ENCODE measurements around the gene KIF19.
A peak's percentile ranks its signal among the peaks of the same experiment; 100 is the strongest.

KIF19 gene

DNA sequence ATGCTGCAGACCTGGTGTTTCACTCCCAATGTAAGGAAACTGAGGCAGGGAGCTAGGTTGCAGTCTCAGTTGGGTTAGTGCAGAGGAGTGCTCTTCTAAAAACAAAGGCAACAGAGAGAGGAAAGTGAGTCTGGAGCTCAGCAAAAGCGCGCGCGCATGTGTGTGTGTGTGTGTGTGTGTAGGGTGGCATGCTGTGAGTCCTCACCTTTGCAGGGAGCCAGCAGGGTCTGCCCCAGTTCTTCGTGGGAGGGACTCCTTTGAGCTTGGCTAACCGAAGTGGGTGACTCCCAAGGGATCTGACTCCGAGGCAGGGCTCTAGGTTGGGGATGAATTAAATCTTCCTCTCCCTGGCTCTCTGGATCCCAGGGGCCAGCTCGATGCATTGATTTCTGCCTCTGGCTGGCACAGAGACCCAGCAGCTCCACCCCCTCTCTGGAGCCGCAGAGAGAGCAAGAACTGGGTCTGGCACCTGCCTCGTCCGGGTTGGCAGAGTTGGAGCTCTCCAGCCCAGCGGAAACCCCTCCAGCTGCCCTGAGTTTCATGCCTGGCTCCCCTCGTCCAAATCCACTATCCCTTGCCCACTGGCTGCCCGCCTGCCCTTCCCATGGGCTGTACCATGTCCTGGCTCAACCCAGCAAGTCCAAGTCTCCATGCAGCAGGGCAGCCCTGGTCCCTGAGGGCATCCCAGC lies 36.9 kb downstream of the KIF19 start:
- no peak for DNase-seq (ENCODE audit: low read depth in 2 of 2)

DNA sequence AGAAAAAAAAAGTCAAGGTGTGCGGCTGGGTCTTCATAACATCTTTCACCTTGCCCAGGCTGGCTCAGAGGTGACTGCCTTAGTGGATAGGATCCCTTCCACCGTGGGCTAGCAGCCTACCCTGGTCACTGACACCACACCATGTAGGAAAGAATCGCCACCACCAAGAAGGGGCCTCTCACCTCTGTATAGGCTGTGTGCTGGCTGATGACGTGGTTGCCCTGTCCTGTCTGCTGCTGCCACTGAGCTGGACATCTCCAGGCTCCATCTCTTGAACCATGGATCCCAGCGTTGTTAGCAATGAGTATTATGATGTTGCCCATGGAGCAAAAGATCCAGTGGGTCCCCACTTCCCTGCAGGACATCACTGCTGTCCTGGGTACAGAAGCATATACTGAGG lies 41.2 kb downstream of the KIF19 start, which contains the start of gene GPR142:
TSS of gene GPR142 (plus strand) at position 301 of the 400 bp plus-strand sequence. CDS start 2,035 bp downstream, outside the sequence.
- DNase-seq (ENCODE audit: low read depth in 2 of 2) = no peak

DNA sequence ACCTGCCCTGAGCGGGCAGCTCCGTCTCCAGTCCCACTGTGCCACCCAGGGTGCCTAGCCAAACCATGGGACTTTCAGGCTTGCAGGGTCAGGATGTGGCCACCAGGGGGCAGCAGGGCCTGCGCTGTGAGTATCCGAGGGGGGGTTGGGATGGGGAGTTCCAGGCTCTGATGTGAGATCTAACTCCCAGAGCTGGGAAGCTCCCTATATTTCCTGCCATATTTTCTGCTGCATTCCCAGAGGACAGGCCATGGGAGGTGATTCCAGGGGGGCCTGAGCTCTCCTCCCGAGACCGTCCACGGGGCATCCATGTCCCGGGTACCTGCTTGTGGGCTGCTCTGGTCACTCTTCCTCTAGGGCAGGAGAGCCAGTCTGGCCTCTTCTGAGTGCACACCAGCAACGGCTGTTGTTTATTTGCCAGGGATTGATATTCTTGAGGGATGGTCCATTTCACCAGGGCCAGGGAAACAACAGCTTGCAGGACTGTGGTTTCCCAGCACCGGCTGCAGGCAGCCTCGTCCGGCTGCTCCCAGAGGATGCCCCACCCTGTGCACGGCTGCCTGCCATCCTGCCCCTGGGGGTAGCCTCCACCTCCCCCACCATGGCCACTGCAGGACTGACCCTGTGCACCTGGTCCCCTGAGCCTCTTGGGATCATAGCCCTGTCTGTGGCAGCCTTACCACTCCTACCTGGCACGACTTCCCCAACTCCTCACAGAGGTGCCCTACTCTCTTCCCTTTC lies 42.5 kb downstream of the KIF19 start:
- DNase-seq (ENCODE audit: low read depth in 2 of 2) = peak; percentile 63 to 73

DNA sequence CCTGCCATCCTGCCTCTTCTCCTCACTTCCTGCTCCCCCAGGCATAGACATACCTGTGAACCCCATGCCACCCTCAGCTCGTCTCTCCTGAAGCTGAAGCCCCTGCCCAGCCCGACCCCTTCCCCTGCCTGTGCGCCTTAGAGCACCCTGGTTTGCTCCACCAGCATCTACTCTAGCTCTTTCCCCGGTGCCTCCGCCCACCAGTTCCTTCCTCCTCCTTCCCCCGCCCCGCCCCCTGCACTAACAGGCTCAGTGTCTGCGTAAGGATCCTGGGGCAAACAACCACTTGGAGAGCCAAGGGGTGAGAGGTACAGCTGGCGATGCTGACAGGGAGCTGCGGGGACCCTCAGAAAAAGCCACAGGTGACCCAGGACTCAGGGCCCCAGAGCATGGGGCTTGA lies 43.2 kb downstream of the KIF19 start:
- DNase-seq (ENCODE audit: low read depth in 2 of 2) = peak; percentile 58

DNA sequence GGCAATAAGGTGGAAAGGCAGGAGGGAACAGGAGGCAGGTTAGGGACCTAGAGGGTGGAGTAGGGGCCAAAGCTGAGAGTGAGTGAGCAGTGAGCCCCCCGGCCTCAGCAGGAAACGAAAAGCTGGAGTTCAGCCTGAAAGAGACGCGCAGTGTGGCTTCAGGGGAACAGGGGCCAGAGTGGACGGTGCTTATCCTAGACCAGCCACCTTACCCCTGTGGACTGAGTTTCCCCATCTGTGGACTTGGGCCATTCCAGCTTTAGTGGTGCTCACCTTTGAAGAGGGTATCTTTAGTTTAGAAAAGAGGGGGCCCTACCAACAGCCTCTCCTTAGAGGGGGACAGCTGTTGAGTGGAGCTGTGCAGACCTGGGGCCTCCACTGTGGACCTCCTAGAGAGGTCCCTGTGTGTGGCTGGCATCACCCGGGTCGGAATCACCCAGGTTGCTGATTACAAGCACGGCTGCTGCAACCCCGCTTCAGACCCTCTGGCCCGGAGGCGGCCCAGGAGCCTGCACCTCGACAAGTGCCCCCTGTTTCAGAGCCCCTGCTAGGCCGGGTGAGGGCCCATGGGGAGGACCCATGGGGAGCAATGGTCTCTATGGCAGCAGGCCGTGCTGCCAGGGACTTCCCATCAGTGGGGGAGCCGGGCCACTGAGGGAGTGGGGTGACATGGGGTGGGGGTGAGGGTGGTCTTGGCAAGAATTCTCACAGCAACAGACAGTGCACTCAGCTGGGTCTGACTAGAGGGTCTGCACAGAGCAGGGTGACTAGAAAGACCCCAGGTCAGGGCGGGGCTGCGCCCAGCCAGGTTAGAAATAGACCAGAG lies 43.9 kb downstream of the KIF19 start:
- DNase-seq (ENCODE audit: low read depth in 2 of 2) = no peak

DNA sequence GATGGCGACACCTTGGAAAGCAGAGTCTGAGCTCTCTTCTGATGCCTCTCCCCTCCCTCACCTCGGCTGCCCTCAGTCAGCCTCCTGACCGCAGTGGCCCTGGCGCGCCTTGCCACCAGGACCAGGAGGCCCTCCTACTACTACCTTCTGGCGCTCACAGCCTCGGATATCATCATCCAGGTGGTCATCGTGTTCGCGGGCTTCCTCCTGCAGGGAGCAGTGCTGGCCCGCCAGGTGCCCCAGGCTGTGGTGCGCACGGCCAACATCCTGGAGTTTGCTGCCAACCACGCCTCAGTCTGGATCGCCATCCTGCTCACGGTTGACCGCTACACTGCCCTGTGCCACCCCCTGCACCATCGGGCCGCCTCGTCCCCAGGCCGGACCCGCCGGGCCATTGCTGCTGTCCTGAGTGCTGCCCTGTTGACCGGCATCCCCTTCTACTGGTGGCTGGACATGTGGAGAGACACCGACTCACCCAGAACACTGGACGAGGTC lies 45.7 kb downstream of the KIF19 start:
- no peak for DNase-seq (ENCODE audit: low read depth in 2 of 2)

DNA sequence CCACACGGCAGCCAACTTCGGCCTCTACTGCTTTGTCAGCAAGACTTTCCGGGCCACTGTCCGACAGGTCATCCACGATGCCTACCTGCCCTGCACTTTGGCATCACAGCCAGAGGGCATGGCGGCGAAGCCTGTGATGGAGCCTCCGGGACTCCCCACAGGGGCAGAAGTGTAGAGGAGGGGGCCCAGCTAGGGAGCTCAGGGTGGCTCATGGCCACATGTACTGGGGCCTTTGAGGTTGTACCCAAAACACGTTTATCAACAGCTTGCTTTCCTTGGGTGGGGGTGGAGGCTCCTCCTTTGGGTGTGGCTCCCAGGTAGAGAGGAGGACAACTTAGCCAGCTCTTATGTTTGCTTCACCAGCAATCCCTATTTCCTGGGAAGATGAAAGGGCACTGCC lies 46.4 kb downstream of the KIF19 start:
- DNase-seq (ENCODE audit: low read depth in 2 of 2) = no peak

DNA sequence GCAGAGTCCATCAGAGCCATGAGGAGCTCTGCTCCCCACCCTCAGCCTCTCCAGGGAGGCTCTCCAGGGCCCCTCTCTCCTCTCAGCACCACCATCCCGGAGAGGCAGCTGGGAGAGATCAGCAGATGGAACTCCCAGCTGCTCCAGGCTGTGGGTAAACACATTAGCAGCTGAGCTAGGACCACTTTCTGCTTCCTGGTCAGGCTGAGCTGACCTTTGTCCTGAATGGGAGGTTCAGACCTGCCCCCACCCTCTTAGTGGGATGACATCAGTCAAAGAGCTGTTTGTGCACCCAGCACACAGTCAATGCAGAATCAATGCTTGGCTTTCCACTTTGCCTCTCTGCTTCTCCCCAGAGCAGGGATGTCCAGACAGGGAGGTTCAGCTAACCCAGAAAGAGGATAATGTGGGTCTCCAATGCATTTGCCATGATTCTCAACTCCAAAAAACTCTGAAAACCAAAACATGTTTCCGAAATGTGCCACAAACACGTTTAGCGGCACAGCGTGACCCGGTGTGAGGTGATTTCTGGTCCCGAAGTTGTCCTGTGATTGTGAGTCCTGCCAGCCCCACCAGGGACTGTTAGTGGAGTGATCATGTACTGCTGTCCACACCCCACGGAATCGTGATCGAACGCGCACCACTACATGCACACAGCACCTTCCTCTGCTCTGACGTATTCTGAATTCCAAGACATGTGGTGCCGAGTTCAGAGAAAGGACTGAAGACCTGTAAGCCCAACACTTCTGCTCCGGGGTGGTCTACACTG lies 48.0 kb downstream of the KIF19 start:
- DNase-seq (ENCODE audit: low read depth in 2 of 2) = no peak

DNA sequence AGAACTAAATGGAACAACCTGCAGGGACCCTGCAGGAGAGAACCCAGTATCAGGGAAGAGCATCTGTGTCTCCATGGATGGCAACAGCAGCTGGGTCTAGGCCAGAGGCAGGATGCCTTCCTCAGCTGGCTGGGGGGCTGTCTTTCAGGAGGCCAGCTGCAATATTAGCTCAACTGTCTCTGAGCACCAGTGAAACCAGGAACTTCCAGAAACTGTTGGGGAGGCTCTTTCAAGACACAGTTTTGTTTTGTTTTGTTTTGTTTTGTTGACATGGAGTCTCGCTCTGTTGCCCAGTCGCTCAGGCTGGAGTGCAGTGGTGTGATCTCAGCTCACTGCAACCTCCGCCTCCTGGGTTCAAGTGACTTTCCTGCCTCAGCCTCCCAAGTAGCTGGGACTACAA lies 48.8 kb downstream of the KIF19 start:
- no peak for DNase-seq (ENCODE audit: low read depth in 2 of 2)

DNA sequence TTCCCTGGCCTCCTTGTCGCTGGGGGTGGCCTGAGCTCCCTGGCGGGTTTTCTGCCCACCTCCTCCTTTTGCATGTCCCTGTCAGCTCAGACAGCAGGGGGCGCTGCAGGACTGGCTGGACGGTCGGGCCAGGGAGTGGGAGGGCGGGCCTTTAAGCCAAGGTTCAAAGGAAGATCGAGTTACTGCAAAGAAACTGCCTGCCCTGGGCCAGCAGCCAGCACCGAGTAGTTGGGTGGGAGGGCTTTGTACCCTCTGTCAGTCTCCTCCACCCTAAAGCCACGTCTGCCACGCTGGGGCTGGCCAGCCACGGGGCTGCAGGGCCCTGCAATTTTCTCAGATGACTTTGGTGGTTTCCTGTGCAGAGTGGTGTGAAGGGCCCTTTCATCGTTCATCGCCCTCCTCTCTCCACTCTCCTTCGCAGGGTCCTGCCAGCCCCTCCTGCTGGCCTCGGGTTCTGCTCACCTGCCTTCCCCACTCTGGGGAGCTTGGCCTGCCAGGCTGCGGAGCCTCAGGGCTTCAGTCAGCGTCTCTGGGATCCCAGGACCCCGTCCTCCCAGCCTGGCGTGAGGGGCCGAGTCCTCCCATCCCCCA lies 53.6 kb downstream of the KIF19 start:
- DNase-seq (ENCODE audit: low read depth in 2 of 2) = peak; percentile 89 to 99

DNA sequence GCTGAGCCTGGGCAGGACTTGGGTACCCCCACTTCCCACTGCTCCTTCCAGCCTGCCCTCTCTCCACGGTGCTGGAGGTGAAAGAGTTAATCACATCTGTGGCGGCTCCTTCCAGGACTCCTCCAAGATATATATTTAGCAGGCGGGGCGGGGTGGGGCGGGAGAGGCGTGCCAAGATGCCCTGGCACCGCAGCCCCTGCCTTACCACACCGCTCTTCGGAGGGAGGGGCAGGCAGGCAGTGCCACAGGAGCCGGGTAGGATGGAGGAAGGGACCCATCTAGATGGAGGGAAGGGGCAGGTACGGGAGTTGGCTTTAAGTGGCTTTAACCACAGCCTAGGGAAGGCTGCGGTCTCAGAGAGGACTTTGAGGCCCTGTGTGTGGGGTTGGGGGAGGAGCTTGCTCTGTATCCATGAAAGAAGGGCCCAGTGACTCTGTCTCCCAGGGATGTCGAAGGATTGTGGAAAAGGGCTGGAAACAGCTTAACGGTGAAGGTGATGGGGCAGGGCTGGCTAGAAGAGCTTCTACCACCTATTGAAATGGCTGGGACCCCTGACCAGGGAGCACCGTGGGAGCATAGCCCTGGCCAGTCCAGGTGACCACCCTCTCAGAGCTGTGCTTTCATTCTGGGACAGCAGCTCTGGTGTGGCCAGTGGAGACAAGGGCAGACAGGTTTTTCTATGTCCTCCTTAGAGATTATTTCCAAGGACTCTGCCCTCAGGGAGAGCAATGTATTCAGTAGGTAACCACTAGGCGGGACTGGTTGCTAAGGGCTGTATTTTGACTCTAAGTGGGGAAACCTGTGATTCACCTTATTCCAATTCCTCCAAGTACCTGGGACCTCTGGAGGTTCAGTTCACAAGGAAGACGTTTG lies 54.3 kb downstream of the KIF19 start:
- no peak for DNase-seq (ENCODE audit: low read depth in 2 of 2)

DNA sequence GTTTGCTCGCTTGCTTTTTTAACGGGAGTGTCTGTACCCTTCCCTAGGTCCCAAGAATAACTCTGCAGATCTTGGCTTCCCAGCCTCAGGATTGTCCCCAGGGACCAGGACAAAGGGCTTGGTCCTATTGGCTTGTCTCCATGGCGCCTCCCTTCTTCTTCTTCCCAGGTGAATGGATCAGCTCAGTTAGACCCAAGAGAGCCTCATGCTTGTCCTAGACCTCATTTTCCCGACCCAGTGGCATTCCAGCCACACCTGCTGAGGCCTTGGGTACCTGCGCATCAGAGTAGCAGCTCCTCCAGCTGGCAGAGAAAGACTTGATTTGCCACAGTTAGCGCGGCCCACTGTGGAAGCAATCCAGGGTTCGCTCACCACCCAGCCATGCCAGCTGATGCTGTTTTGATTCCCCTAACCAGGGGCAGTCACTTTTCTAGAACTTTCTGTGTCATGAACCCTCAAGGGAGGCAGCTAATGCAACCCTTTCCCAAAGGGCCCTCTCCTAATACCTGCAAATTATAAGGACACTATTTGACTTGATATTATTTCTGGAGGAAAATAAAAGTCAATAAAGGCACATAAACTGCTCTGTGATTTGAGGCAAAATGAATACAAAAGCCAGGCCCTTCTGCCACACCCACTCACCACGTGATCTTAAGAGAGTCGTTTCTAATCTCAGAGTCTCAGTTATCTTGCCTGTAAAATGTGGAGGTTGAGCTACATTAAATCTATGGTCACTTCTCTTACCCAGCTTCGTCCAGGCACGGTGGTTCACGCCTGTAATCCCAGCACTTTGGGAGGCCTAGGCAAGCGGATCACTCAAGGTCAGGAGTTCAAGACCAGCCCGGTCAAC lies 55.2 kb downstream of the KIF19 start:
- DNase-seq (ENCODE audit: low read depth in 2 of 2) = no peak

DNA sequence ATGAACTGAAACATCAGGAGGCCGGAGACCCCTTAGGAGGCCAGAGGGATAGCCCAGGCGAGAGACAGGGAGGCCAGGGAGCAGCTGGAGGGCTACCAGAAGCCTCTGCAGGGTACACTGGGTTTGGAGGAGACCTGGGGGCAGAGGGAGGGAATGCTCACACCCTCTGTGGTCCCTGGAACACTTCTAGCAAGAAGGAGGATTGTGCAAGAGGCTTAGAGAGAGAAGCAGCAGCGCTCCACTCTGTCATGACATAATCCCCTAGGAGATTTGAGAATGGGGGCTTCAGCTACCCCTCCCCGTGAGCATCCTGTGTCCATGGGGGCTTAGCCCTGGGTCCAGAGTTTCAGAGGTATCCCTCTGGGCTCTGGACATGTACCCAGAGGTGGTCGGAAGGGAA lies 57.1 kb downstream of the KIF19 start:
- no peak for DNase-seq (ENCODE audit: low read depth in 2 of 2)

DNA sequence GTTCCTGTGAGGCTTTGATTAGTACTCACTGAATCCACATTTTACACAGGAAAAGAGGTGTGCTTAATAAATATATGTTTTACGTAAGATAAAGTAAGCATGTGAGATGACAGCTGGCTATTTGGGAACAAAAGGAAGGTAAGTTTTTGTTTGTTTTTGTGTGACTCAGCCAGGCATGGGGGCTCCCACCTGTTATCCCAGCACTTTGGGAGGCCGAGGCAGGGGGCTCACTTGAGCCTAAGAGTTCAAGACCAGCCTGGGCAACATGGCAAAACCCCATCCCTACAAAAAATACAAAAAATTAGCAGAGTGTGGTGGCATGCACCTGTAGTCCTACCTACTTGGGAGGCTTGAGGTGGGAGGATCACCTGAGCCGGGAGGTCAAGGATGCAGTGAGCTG lies 59.2 kb downstream of the KIF19 start:
- no peak for DNase-seq (ENCODE audit: low read depth in 2 of 2)

DNA sequence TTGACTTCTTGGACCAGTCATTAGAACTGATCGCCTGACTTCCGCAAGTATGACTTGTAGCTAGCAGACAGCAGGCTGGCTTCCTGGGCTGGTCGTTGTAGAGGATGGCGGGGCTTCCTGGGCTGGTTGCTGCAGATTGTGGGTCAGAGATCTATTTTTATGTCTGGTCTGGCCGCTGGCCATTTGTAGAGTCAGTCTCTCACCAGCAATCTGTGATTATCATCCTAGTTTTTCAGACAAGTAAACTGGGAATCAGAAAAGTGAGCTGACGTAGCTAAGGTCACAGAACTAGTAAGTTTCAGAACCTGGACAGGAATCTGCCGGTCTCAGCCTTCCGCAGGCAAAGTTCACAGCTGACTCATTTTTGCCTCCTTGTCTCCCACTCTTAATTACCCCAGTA lies 60.4 kb downstream of the KIF19 start:
- DNase-seq (ENCODE audit: low read depth in 2 of 2) = no peak

DNA sequence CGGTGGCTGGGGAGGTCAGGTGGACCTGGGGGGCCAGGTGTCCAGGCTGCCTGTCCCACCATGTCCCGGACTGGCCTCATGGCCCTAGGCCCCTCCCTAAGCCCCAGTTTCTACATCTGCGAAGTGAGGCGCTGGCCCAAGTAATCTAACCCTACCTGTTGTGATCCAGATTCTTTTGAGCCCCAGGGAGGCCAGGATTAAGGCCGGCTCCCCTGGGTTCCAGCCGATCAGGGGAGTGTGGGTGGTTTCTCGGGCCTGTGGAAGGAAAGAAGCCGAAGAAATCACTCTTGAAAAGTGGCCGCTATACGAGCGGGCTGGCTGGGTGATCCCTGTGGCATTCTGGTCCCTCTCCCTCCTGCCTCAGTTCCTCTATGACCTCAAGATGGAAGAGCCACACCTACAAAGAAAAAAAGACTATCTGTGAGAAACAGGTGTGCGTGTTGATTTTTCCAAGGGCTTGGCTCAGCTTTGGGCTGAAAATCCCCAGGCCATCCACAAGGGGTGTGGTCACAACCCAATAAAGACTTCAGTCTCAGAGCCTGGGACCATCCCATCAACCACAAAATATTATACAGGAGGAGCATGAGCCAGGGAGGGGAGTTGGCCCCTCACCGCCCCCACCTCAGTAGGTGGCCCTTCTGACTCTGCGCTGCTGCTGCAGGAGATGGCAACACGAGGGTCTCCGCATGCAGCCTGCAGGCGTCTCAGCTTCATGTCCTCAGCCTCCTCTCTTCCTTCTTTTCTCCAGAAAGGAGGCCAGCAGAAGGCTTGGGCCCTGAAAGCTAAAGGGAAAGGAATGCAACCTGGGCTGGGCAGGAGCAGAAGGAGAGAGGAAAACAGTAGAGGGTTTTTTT lies 61.6 kb downstream of the KIF19 start:
- no peak for DNase-seq (ENCODE audit: low read depth in 2 of 2)

DNA sequence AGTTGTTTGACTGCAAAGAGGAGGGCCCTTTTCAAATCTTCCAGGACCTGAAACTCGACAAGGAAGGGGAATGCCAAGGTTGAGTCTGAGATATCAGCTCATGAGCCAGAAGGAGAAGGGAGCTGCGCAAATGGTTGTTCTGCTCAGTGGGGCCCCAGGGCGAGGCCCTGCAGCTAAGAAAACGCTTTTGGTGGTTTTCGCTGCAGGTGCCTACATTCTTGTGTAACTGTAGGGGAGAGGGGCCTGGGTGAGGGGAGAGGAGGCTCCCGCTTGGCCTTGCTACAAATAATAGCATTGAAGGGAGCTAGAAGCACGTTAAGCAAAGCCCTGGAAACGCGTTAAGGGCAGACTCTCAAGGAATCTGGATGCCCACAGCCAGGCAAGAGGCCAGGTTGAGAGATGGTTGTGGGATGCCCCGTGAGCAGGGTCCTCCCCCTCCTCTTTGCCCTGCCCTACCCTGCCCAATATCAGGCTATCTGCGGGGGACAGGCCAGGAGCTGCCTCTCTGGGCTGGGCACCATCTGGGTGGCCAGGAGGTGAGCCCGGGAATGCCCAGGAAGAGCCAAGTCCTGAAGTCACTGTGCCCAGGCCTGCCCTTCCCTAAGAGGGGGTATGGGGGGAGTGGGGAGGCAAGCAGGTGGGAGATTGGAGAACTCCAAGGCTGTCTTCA lies 63.2 kb downstream of the KIF19 start:
- DNase-seq (ENCODE audit: low read depth in 2 of 2) = no peak

Measured in stimulated activated CD4-positive, alpha-beta T cell treated with anti-CD3 and anti-CD28 coated beads, Interleukin-4, amount 100 ng/mL, for 48 hours (primary cell).